G401.6 (cell line): ENCODE results near the gene ZSCAN22.
A peak's percentile ranks its signal among the peaks of the same experiment; 100 is the strongest.

Experiments used
- FAIRE-seq: peaks from 2 replicates; lab custom pipeline; 2012; peaks lifted over from hg19 to GRCh38; lab: Jason Lieb, UNC

The ZSCAN22 gene

GRCh38 chr19:58351990-58352755 is 25.4 kb downstream of the ZSCAN22 start:
- no peak for FAIRE-seq

- no peak for FAIRE-seq
Observed at GRCh38 chr19:58352760-58353671, 26.2 kb downstream of the ZSCAN22 start, which contains the start of gene A1BG. Gene A1BG (minus strand): TSS chr19:58353492. CDS start chr19:58353437, 55 bp downstream.

GRCh38 chr19:58353717-58354477 is 27.1 kb downstream of the ZSCAN22 start:
- no peak for FAIRE-seq

GRCh38 chr19:58354478-58355030 is 27.8 kb downstream of the ZSCAN22 start:
- FAIRE-seq: no peak

- FAIRE-seq: no peak
Observed at GRCh38 chr19:58355215-58355796, 28.5 kb downstream of the ZSCAN22 start.

GRCh38 chr19:58355908-58356765 is 29.3 kb downstream of the ZSCAN22 start:
- FAIRE-seq: no peak

- FAIRE-seq: no peak
Observed at GRCh38 chr19:58356766-58357480, 30.1 kb downstream of the ZSCAN22 start.

- no peak for FAIRE-seq
Observed at GRCh38 chr19:58357481-58358145, 30.8 kb downstream of the ZSCAN22 start.

GRCh38 chr19:58361900-58362271 is 35.1 kb downstream of the ZSCAN22 start:
- no peak for FAIRE-seq

GRCh38 chr19:58362272-58362994 is 35.6 kb downstream of the ZSCAN22 start, which contains the start of gene ZNF497:
Gene ZNF497 (minus strand): TSS chr19:58362751. CDS start chr19:58357635, 5,116 bp downstream.
- peak; percentile 95 for FAIRE-seq

GRCh38 chr19:58364146-58364545 is 37.4 kb downstream of the ZSCAN22 start:
- no peak for FAIRE-seq

GRCh38 chr19:58366585-58367430 is 40.0 kb downstream of the ZSCAN22 start:
- no peak for FAIRE-seq

- FAIRE-seq: no peak
Observed at GRCh38 chr19:58367698-58368454, 41.1 kb downstream of the ZSCAN22 start.

- no peak for FAIRE-seq
Observed at GRCh38 chr19:58368561-58369360, 42.0 kb downstream of the ZSCAN22 start.

GRCh38 chr19:58372311-58373133 is 45.7 kb downstream of the ZSCAN22 start:
- FAIRE-seq: no peak
